Erythroblast (primary cell): ENCODE measurements around the gene XXYLT1.

Experiments used
- DNase-seq, 2 experiments: peaks; one replicate each; lab custom pipeline; 2025; lab: John Stamatoyannopoulos, UW
- GATA1 ChIP-seq: IDR thresholded peaks from 2 replicates; pipeline ENCODE4 v1.6.1; 2011; ENCODE audit warnings: low read depth, mild to moderate bottlenecking, control low read depth, low read length, moderate library complexity
- POLR2A ChIP-seq: IDR thresholded peaks from 2 replicates; pipeline ENCODE4 v1.6.1; 2011; ENCODE audit warnings: mild to moderate bottlenecking, low read length

The XXYLT1 gene

DNA sequence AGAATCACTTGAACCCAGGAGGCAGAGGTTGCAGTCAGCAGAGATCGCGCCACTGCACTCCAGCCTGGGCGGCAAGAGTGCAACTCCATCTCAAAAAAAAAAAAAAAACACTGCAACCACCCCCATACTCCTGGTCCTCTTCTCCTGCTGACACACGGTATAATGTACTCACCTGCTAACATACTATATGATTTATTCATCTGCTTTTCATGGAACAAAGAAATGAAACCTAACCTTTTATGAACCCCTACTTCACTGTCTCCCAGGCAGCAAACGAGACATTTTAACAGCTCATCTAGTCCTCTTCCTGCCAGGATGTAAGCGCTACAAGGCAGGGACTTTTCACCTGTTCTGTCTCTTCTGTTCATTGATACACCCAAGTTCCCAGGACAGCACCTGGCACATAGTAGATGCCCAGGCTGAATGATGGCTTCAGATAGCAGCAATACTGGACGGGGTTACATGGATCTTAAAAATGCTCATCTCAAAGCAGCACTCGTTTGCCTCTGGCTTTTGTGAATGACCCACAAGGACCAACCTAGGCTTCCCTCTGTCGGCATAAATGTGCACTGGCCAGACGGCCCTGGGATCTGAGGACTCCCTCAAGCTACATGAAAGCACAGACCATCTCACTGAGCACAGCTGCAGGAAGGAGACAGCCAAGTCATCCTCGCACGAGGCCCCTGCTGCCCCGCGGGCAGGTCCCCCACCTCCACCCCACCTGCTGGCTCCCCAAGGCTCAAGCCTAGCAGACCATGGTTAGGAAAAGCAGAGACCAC, 20.3 kb downstream of the XXYLT1 start:
- DNase-seq, result peak; percentile 12 to 20
- TF ChIP-seq GATA1 (no peak), POLR2A (no peak)

DNA sequence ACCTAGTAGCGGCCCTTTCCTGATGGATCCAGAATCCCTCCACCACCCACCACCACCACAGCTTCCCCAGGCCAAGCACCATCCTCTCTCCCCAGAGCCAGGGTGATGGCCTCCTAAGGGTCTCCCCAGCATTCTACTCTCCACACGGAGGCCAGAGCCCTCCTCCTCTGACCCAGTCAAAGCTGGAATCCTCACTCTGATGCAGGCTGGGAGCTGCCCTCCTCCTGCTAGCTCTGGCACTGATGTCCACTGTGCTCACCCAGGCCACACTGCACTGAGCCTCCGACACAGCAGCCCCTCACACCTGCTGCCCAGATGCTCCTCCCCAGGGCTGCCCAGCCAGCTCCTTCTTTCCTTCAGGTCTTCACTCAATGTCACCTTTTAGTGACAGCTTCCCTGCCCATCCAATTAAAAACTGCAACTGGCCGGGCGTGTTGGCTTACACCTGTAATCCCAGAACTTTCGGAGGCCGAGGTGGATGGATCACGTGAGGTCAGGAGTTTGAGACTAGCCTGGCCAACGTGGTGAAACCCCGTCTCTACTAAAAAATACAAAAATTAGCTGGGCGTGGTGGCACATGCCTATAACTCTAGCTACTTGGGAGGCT, 21.0 kb downstream of the XXYLT1 start:
- DNase-seq, result no peak
- TF ChIP-seq POLR2A (no peak), GATA1 (no peak)

DNA sequence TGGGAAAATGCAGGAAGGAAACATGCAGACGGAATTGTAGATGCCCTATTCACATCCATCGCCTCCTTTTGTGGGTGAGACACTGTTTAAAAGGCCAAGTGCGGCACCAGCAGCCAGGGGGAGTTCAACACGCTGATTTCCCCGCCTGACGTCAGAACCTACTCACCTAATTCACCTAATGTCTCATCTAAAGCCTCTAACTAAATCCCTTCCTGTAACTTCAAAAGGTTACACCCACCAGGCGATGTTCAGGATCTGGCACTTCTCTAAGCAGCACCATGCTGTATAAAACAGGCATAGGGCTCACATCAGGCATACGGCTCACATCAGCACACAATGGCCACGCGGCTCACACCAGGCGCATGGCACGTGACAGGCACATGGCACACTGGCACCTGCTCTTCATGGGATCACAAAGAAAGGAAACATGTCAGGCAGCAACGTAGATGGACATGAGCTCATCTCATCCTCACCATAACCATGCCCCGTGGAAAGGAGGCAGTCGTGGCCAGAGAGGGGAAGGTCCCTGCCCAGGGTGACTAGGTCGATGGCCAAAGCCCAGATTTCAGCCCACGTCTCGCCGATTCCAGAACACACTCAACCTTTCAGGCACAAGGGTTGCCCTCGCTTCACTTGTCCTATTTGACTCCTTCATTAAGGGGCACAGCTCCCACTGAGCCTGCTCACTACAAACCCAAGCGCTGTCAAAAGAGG, 21.7 kb downstream of the XXYLT1 start:
- TF ChIP-seq GATA1 (no peak), POLR2A (no peak)
- DNase-seq, result no peak

DNA sequence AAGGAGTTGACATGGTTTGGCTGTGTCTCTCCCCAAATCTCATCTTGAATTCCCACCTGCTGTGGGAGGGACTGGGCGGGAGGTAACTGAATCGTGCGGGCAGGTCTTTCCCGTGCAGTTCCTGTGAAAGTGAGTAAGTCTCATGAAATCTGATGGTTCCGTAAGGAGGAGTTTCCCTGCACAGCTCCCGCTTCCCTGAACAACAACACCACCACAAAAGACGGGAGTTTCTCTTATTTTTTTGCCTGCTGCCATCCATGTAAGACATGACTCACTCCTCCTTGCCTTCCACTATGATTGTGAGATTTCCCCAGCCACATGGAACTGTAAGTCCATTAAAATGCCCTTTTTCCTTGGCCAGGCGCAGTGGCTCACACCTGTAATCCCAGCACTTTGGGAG, 22.7 kb downstream of the XXYLT1 start:
- DNase-seq, result no peak
- TF ChIP-seq GATA1, result no peak
- TF ChIP-seq POLR2A, result no peak

DNA sequence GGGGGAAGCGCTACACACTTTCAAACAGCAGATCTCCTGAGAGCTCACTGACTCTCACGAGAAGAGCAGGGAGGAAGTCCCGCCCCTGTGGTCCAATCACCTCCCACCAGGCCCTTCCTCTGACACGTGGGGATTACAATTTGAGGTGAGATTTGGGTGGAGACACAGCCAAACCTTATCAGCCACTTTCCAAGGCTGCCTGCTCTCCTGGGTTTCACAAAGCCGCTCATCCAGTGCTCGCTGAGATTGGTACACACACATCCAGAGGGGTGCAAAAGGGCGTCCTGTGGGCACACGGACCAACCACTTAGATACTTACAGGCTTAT, 23.1 kb downstream of the XXYLT1 start:
- TF ChIP-seq POLR2A, result no peak
- TF ChIP-seq GATA1, result no peak
- DNase-seq, result no peak

DNA sequence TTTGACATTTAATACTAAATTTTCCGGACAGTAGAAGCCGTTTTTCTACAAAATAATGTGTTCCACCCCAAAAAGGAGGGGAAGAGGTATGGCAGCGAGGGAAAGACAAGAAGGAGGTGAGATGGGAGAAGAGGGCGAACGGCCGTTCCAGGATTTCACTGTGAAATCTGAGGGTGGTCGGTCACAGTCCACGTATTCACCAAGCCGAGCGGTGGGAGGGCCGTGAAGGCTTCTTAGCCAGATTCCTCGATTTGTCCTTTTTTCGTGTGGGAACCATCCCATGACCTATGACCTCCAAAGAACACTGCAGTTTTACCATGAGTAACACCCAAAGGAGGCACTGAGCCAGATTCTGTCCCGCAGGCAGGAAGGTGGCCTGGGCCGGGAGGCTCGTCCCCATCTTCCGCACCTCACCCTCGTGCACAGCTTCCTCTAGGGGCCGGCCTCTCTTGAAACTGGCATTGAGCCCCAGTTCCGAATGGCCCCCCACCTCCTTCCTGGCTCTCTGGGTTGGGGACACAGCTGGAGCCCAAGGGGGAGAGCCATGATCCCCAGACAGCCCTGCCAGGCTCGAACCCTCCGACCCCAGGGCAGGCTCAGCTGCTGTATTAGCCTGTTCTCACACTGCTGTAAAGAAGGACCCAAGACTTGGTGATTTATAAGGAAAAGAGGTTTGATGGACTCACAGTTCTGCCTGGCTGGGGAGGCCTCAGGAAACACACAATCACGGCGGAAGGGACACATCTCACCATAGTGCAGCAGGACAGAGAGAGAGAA, 23.7 kb downstream of the XXYLT1 start:
- DNase-seq, result no peak

DNA sequence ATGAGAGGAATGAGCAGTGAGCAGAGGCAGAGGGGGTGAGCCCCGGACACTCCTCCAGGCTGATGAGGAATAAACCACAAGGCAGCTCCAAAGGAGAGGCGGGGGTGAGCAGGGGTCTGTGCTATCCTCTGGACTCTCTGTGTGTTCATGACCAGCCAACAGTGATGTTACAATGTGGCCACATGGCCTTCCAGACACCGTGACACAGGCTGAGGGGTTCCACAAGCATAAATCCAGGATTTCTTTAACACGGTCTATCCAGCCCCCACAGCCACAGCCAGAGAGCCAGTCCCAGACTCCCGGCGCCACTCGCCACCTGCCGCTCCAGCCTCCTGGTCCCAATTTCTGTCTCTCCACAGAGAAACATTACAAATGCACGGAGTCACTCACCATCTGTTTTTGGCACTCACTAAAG, 24.4 kb downstream of the XXYLT1 start:
- TF ChIP-seq GATA1 (no peak), POLR2A (no peak)
- DNase-seq, result no peak

More for the DNA sequence above, 23.7 kb downstream of the XXYLT1 start:
- TF ChIP-seq GATA1 (no peak), POLR2A (no peak)

DNA sequence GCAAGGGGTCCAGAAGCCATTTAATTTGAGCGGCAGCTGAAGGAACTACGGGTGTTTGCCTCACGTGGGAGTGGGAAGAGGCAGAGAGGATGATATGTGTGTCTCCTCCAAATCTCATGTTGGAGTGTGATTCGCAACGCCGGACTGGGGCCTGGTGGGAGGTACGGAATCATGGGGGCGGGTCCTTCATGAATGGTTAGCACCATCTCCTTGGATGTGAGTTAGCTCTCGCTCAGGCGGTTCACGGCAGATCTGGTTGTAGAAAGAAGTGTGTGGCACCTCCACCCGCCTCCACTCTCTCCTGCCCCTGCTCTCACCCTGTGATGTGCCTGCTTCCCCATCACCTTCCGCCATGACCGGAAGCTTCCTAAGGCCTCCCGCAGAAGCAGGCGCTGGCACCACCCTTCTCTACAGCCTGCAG, 25.4 kb downstream of the XXYLT1 start:
- TF ChIP-seq POLR2A, result no peak
- no peak for TF ChIP-seq GATA1
- DNase-seq, result no peak

DNA sequence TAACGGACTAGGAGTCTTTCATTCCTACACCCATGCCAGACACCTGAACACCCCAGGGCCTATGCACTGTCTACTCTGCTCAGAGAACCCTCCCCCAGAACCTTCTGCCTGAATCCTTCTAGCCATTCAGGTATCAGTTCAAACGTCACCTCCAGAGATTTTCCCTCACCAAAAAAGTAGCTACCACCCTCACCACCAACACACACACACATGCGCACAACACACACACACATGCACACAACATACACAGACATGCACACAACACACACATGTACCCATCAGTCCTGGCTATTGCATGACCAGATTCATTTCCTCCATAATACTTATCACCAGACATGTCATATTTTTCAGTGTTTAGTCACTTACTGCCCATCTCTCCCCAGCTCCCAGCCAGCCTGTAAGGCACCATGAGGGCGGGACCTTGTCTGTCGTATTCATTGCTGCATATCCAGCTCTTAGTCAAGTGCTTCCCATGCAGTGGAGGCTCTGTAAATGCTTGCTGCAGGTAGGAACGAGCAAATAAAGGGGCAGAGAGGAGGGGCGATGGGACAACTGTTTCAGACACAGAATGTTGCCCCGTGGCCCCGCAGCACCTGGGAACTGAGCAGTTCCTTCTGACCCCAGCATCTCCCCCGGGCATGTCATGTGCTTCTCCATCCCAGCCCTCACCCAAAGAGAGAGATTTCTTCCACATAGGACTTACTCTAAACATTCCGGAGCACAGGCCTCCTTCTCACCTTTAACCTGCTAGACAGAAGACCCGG, 29.2 kb downstream of the XXYLT1 start:
- DNase-seq, result no peak
- TF ChIP-seq GATA1 (no peak), POLR2A (no peak)

DNA sequence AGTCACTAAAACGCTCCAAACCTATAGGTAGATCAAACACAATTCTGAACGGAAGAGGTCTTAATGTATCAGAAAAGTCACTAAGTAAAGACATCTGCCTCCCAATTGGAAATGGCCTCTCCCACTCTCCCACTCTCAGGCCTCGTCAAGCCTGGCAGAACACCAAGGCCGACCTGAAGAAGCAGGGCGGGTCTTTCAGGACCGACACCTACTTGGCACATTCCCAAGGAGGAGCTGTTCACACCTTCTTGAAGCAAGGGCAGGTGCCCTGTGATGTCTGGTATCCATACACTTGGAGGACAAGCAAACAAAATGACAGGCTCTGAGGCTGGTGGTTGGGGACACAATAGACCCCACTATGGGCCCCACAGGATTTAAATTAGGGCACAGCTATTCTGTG, 30.0 kb downstream of the XXYLT1 start:
- no peak for TF ChIP-seq GATA1
- no peak for TF ChIP-seq POLR2A
- no peak for DNase-seq

DNA sequence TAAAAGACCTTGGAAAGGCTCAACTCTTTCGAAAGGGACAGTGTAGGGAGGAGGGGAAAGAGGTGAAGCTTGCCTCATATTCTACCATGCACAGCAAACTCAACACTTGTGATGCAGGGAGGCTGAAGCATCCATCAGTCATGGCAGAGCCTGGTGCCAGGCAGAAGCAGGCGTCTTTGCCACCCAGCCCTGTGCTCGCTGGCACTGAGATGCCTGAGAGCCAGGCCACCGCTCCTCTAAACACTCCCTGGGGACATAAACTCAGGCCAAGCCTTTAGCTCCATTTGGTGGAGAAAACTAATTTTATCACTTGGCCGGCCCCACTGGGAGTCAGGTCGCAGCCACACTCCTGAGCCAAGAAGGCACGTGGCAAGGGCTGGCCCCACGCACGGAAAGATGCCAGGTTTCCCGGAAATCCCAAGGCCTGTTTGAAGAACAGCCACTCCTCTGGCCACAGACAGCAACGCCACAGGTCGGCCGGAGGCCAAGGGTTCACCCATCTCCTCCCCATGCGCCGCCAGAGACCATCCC, 30.7 kb downstream of the XXYLT1 start:
- no peak for TF ChIP-seq GATA1
- no peak for TF ChIP-seq POLR2A

DNA sequence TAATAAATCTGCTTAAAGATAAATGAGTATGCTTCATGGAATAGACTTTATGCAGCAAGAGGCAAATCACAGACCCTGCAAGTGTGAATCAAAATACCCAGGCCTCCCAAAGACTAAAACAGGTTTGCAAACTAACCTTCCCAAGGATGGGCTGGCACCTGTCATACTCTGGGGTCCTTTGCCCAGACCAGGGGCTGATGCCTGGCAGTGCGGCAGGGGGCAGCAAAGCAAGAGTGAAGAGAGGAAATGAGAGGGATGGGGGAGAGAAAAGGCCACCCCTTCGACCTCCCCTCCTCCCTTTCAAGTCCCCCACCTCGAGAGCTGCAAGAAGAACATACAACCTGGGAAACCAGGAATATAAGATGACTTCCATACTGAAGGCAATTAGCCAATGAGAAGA, 31.8 kb downstream of the XXYLT1 start:
- TF ChIP-seq POLR2A, result no peak
- TF ChIP-seq GATA1, result no peak
- DNase-seq, result no peak

More for the DNA sequence above, 30.7 kb downstream of the XXYLT1 start:
- no peak for DNase-seq
